H9 (cell line): Measurements from ENCODE around the gene TMBIM6. TPM values are rescaled to one million over a fixed set of nuclear protein-coding genes. Genes with fewer than 3 reads are reported as not detected.

ENCODE experiments used
- DNase-seq: peaks from one replicate; pipeline ENCODE4 v3.0.0-alpha.2; 2017
- H2AFZ ChIP-seq: one replicate; pipeline ENCODE4 v1.6.1; 2013; ENCODE audit warnings: mild to moderate bottlenecking, low read length, control low read depth, moderate library complexity
- H2AK5ac ChIP-seq: 2 replicates; pipeline ENCODE4 v1.6.1; 2013; ENCODE audit warnings: low read length, control low read depth, mixed read lengths; ENCODE audit not compliant: insufficient read length
- H2BK120ac ChIP-seq: one replicate; pipeline ENCODE4 v1.6.1; 2013; ENCODE audit warnings: low read depth, mild to moderate bottlenecking, low read length, control low read depth, inconsistent platforms; ENCODE audit not compliant: poor library complexity, severe bottlenecking
- H2BK12ac ChIP-seq: 2 replicates; pipeline ENCODE4 v1.6.1; 2013; ENCODE audit warnings: low read length, control low read depth, mixed read lengths, low read depth; ENCODE audit not compliant: insufficient read length
- H2BK15ac ChIP-seq: 2 replicates; pipeline ENCODE4 v1.6.1; 2013; ENCODE audit warnings: low read depth, low read length, control low read depth
- H2BK20ac ChIP-seq: one replicate; pipeline ENCODE4 v1.6.1; 2013; ENCODE audit warnings: low read depth, mild to moderate bottlenecking, low read length, control low read depth, inconsistent platforms; ENCODE audit not compliant: poor library complexity, severe bottlenecking
- H2BK5ac ChIP-seq: 2 replicates; pipeline ENCODE4 v1.6.1; 2013; ENCODE audit warnings: low read length, control low read depth, mixed read lengths; ENCODE audit not compliant: insufficient read length
- H3K14ac ChIP-seq: 2 replicates; pipeline ENCODE4 v1.6.1; 2013; ENCODE audit warnings: low read length, control low read depth; ENCODE audit not compliant: insufficient read depth
- H3K18ac ChIP-seq: 2 replicates; pipeline ENCODE4 v1.6.1; 2013; ENCODE audit warnings: low read depth, mild to moderate bottlenecking, mixed read lengths, low read length, control low read depth; ENCODE audit not compliant: insufficient read length
- H3K23ac ChIP-seq: 2 replicates; pipeline ENCODE4 v1.6.1; 2013; ENCODE audit warnings: low read length, control low read depth, mixed read lengths, low read depth; ENCODE audit not compliant: insufficient read length
- H3K23me2 ChIP-seq: 2 replicates; pipeline ENCODE4 v1.6.1; 2013; ENCODE audit warnings: low read depth, mild to moderate bottlenecking, mixed read lengths, low read length, control low read depth; ENCODE audit not compliant: insufficient read length, poor library complexity, severe bottlenecking
- H3K27ac ChIP-seq: 2 replicates; pipeline ENCODE4 v1.5.1; 2013; ENCODE audit warnings: low read length, control low read depth, mixed read lengths, low read depth; ENCODE audit not compliant: insufficient read length
- H3K27me3 ChIP-seq: 2 replicates; pipeline ENCODE4 v1.6.1; 2013; ENCODE audit warnings: low read length, control low read depth, inconsistent platforms; ENCODE audit not compliant: insufficient read depth
- H3K4ac ChIP-seq: 2 replicates; pipeline ENCODE4 v1.6.1; 2013; ENCODE audit warnings: low read depth, mild to moderate bottlenecking, control low read depth, inconsistent platforms, low read length, moderate library complexity
- H3K4me1 ChIP-seq: 2 replicates; pipeline ENCODE4 v1.6.1; 2013; ENCODE audit warnings: low read length, control low read depth, inconsistent platforms; ENCODE audit not compliant: insufficient read depth
- H3K4me2 ChIP-seq: 2 replicates; pipeline ENCODE4 v1.6.1; 2013; ENCODE audit warnings: low read length, control low read depth, mixed read lengths; ENCODE audit not compliant: insufficient read length, insufficient read depth
- H3K56ac ChIP-seq: 2 replicates; pipeline ENCODE4 v1.6.1; 2013; ENCODE audit warnings: low read depth, mild to moderate bottlenecking, mixed read lengths, low read length, control low read depth; ENCODE audit not compliant: insufficient read length
- H3K79me1 ChIP-seq: 2 replicates; pipeline ENCODE4 v1.6.1; 2013; ENCODE audit warnings: low read depth, mild to moderate bottlenecking, moderate library complexity, low read length, control low read depth, inconsistent platforms; ENCODE audit not compliant: insufficient read depth, poor library complexity, severe bottlenecking
- H3K79me2 ChIP-seq: 2 replicates; pipeline ENCODE4 v1.6.1; 2013; ENCODE audit warnings: low read length, control low read depth, inconsistent platforms; ENCODE audit not compliant: insufficient read depth
- H3K9ac ChIP-seq: 2 replicates; pipeline ENCODE4 v1.6.1; 2013; ENCODE audit warnings: low read length, control low read depth, mixed read lengths; ENCODE audit not compliant: insufficient read length; ENCODE audit errors: extremely low read depth
- H3K9me3 ChIP-seq: one replicate; pipeline ENCODE4 v1.6.1; 2013; ENCODE audit warnings: low read depth, low read length, inconsistent platforms; ENCODE audit not compliant: control insufficient read depth
- H3T11ph ChIP-seq: one replicate; pipeline ENCODE4 v1.6.1; 2013; ENCODE audit warnings: mild to moderate bottlenecking, low read length, control low read depth, inconsistent platforms
- H4K20me1 ChIP-seq: one replicate; pipeline ENCODE4 v1.6.1; 2013; ENCODE audit not compliant: control insufficient read depth, insufficient read length, insufficient read depth
- H4K5ac ChIP-seq: 2 replicates; pipeline ENCODE4 v1.6.1; 2013; ENCODE audit warnings: low read depth, mild to moderate bottlenecking, mixed read lengths, low read length, control low read depth; ENCODE audit not compliant: insufficient read length
- H4K8ac ChIP-seq: replicated peaks from 2 replicates; pipeline ENCODE4 v1.6.1; 2013; ENCODE audit warnings: low read length, control low read depth, mixed read lengths, low read depth; ENCODE audit not compliant: insufficient read length
- H4K91ac ChIP-seq: 2 replicates; pipeline ENCODE4 v1.6.1; 2013; ENCODE audit warnings: low read depth, mild to moderate bottlenecking, moderate library complexity, mixed read lengths, low read length, control low read depth; ENCODE audit not compliant: insufficient read length
- H3K27ac Mint-ChIP-seq, 3 experiments: 2 replicates in 2 of 3; 3 replicates in 1 of 3; pipeline ENCODE4 v1.8.0; 2020 to 2021; ENCODE audit warnings: mixed read lengths in 3 of 3, mild to moderate bottlenecking in 1 of 3, moderate library complexity in 1 of 3
- H3K27me3 Mint-ChIP-seq: 2 replicates; pipeline ENCODE4 v1.8.0; 2021; ENCODE audit warnings: low read depth, mild to moderate bottlenecking, moderate library complexity, mixed read lengths
- H3K36me3 Mint-ChIP-seq, 3 experiments: 2 replicates in 2 of 3; 3 replicates in 1 of 3; pipeline ENCODE4 v1.8.0; 2020 to 2021; ENCODE audit warnings: low read depth in 3 of 3, mixed read lengths in 3 of 3; ENCODE audit not compliant: insufficient read depth in 1 of 3
- H3K4me1 Mint-ChIP-seq, 2 experiments: 2 replicates each; pipeline ENCODE4 v1.8.0; 2020; ENCODE audit warnings: mixed read lengths in 2 of 2
- H3K4me3 Mint-ChIP-seq, 2 experiments: 2 replicates in 1 of 2; 3 replicates in 1 of 2; pipeline ENCODE4 v1.8.0; 2020 to 2021; ENCODE audit warnings: mild to moderate bottlenecking in 2 of 2, mixed read lengths in 2 of 2, moderate library complexity in 1 of 2
- H3K9me3 Mint-ChIP-seq, 2 experiments: 2 replicates in 1 of 2; 3 replicates in 1 of 2; pipeline ENCODE4 v1.8.0; 2020; ENCODE audit warnings: mild to moderate bottlenecking in 2 of 2, mixed read lengths in 2 of 2, moderate library complexity in 1 of 2
- CTCF ChIP-seq: fragments of 200-600 bp; sonication (generic); conservative IDR thresholded peaks from 3 replicates; pipeline ENCODE4 v1.8.0; 2021; ENCODE audit warnings: antibody characterized with exemption, mild to moderate bottlenecking
- WGBS: extraction: QIAGEN DNeasy Blood & Tissue Kit; methylation state at CpG from one replicate; pipeline ENCODE4 v1.1.7; 2013; ENCODE audit warnings: missing lambda C conversion rate, low lambda C conversion rate, mixed read lengths; ENCODE audit not compliant: insufficient read length; ENCODE audit errors: extremely low coverage; 5-methylcytosine and 5-hydroxymethylcytosine counted together
- total RNA-seq: library from RNA; stranded (reverse); gene quantifications from 2 replicates; pipeline ENCODE4 v1.2.1, GENCODE V29; 2021

TMBIM6 gene
- total RNA-seq, 1 experiment from 2014 or later = 362 TPM

GRCh38 chr12:49766115-49766455 lies 24.7 kb downstream of the TMBIM6 start:
- no peak overlapping the region for H3K4me2 ChIP-seq
- no peak overlapping the region for H3K14ac ChIP-seq
- H2BK120ac ChIP-seq = no peak overlapping the region
- H2BK20ac ChIP-seq = no peak overlapping the region
- H2BK15ac ChIP-seq = no peak overlapping the region
- no peaks in the 10 kb centered on the region for H3K9me3 Mint-ChIP-seq
- H4K91ac ChIP-seq = no peak overlapping the region
- TF ChIP-seq CTCF = no peak
- H3K9ac ChIP-seq = no peak overlapping the region
- no peak overlapping the region for H2AFZ ChIP-seq
- H2BK12ac ChIP-seq = no peak overlapping the region
- H3K27ac Mint-ChIP-seq = peak overlapping the region in 1 of 3 experiments; percentile 72; a peak in 1 of 7 replicates
- H3K4me1 Mint-ChIP-seq = peaks cover 11 to 17% of the 10 kb centered on the region in 2 experiments
- no peaks in the 10 kb centered on the region for H4K20me1 ChIP-seq
- no peak overlapping the region for H4K8ac ChIP-seq
- H3K23me2 ChIP-seq = no peaks in the 10 kb centered on the region
- no peaks in the 10 kb centered on the region; the same call in 1 of the 2 replicates for H3K27me3 Mint-ChIP-seq
- no peaks in the 10 kb centered on the region for H3K27me3 ChIP-seq
- no CpG with 5 or more reads among the region's 8 CpGs for WGBS
- no peak overlapping the region for H3K18ac ChIP-seq
- peaks cover 30 to 47% (median 41%) of the 10 kb centered on the region in 3 experiments; a peak in 6 of 7 replicates for H3K36me3 Mint-ChIP-seq
- H4K5ac ChIP-seq = no peak overlapping the region
- H3K4me3 Mint-ChIP-seq = no peak overlapping the region
- no peak overlapping the region for H3K4ac ChIP-seq
- H3T11ph ChIP-seq = no peak overlapping the region
- no peak overlapping the region for H3K56ac ChIP-seq
- no peaks in the 10 kb centered on the region for H3K79me2 ChIP-seq
- H3K27ac ChIP-seq = no peak overlapping the region
- H3K23ac ChIP-seq = no peak overlapping the region
- no peak overlapping the region for H2BK5ac ChIP-seq
- no peaks in the 10 kb centered on the region for H3K9me3 ChIP-seq
- no peak for DNase-seq
- no peaks in the 10 kb centered on the region for H3K4me1 ChIP-seq
- H2AK5ac ChIP-seq = no peak overlapping the region
- H3K79me1 ChIP-seq = no peaks in the 10 kb centered on the region
